Measurements from ENCODE around the gene INS. TPM values are rescaled to one million over a fixed set of nuclear protein-coding genes. Genes with fewer than 3 reads are reported as not detected.

The INS gene
- total RNA-seq, 6 donors from 2014 or later: 0.67 TPM; not detected in 5

DNA sequence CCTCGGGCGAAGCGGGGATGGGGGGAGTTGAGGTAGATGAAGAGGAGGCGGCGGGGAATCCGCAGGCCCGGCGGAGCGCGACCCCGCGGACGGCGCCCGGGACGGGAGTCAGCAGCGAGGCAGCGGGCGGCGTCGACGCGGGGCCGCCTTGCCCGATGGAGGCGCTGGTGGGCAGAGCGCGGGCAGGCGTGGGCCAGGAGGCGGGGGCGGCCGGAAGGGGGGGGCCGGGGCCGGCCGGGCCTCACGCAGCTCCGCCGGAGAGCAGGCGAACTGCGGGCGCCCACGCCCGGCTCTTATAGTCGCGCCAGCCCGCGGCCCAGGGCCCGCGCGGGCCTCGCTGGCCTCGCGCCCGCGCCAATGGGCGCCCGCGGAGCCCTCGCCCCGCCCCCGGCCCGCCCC is 21.9 kb downstream of the INS start, which contains the start of gene IGF2:
TSS of gene IGF2 (minus strand) at position 267 of the 399 bp plus-strand sequence. CDS start 3,866 bp downstream, outside the sequence.
- peak within 1 kb of the TSS; percentile 7 to 40 (median 32) for H3K4me3 ChIP-seq
- DNase-seq (peak in 1 of 2 donors; percentile 84), ATAC-seq (ENCODE audit: low FRiP score in 2 of 2) (peak in 1 of 2 donors; percentile 9)
- no peak for TF ChIP-seq POLR2AphosphoS5 (IDR thresholded peaks at IDR 0.05)
- TF ChIP-seq, protein P1, sequence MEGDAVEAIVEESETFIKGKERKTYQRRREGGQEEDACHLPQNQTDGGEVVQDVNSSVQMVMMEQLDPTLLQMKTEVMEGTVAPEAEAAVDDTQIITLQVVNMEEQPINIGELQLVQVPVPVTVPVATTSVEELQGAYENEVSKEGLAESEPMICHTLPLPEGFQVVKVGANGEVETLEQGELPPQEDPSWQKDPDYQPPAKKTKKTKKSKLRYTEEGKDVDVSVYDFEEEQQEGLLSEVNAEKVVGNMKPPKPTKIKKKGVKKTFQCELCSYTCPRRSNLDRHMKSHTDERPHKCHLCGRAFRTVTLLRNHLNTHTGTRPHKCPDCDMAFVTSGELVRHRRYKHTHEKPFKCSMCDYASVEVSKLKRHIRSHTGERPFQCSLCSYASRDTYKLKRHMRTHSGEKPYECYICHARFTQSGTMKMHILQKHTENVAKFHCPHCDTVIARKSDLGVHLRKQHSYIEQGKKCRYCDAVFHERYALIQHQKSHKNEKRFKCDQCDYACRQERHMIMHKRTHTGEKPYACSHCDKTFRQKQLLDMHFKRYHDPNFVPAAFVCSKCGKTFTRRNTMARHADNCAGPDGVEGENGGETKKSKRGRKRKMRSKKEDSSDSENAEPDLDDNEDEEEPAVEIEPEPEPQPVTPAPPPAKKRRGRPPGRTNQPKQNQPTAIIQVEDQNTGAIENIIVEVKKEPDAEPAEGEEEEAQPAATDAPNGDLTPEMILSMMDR (IDR thresholded peaks at IDR 0.05): peak in 1 of 6 experiments; percentile 8
- 7% methylated on average over 18 of the region's 62 CpGs; no CpG with 5 or more reads in 1 of the 2 donors for WGBS, 2 donors
- peaks cover 29 to 52% (median 37%) of the 10 kb centered on the region in 4 donors for H3K4me1 ChIP-seq
- H3K27ac ChIP-seq: no peak within 1 kb of the TSS
- H3K9me3 ChIP-seq: no peaks in the 10 kb centered on the region
- H3K27me3 ChIP-seq: peaks cover 3 to 60% (median 49%) of the 10 kb centered on the region in 4 donors
- no peaks in the 10 kb centered on the region for H3K36me3 ChIP-seq

DNA sequence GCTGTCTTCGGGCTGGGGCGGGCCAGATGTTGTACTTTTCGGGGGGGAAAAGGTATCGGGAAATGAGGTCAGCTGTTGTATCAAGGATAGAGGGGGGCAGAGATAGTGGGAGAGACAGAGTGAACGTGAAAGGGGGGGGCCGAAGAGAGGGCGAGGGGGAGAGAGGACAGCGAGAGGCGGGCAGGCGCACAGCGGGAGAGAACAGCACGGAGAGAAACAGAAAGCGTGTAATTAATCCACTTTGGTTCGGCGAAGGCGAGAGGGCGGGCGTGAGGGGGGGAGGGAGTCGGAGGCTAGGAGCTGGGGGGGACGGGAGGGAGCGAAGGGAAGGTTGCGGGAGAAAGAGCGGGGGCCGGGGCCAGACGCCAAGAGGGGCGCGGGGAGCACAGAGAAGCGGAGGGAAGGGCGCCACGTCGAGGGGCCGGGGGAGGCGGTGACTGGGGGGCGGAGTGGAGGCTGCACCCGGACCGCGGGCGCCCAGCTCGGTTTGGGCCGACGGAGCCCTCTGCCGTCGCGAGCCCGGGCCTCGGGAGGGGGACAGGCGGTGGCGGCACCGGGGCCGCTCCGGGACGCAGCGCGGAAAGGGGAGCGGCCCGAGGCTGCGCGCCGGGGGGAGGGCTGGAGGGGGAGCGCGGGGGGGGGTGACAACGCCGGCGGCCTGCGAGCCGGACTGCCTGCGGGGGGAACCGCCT is 22.4 kb downstream of the INS start:
- Histone ChIP-seq H3K9me3 (no peaks in the 10 kb centered on the region), H3K4me3 (peak overlapping the region; percentile 7 to 40 (median 32)), H3K4me1 (peaks cover 23 to 47% (median 31%) of the 10 kb centered on the region in 4 donors), H3K27me3 (peaks cover 3 to 57% (median 44%) of the 10 kb centered on the region in 4 donors), H3K27ac (no peak overlapping the region), H3K36me3 (no peaks in the 10 kb centered on the region)
- 1 to 4% methylated on average over 15 to 20 of the region's 68 CpGs for whole genome bisulfite sequencing, 2 donors
- TF ChIP-seq EP300 (IDR thresholded peaks at IDR 0.05) (no peak), POLR2A (IDR thresholded peaks at IDR 0.05) (no peak), POLR2AphosphoS5 (IDR thresholded peaks at IDR 0.05) (no peak)
- TF ChIP-seq, protein P1 (IDR thresholded peaks at IDR 0.05): no peak
- peak in 1 of 2 donors; percentile 17 for DNase-seq
- ATAC-seq (ENCODE audit: low FRiP score in 2 of 2): peak in 1 of 2 donors; percentile 3

DNA sequence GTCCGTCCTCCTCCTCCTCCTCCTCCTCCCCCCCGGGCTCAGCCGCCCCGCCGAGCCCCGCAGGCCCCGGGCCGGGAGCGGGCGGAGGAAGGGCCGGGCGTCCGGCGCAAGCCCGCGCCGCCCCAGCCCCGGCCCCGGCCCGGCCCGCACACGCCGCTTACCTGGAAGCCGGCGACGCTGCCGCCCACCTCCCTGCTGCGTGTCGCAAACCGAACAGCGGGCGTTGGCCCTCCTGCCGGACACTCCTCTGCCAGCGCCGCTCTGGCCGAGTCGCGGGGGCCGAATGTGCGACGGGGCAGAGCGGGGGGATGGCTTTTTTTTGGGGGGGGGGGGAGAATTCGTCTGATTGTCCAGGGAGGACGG is 23.0 kb downstream of the INS start:
- H3K4me3 ChIP-seq: peak overlapping the region in 3 of 4 donors; percentile 29 to 40 (median 36)
- TF ChIP-seq POLR2AphosphoS5 (IDR thresholded peaks at IDR 0.05) (no peak), EP300 (IDR thresholded peaks at IDR 0.05) (no peak), POLR2A (IDR thresholded peaks at IDR 0.05) (no peak)
- TF ChIP-seq, protein P1 (IDR thresholded peaks at IDR 0.05): no peak
- no peaks in the 10 kb centered on the region for H3K9me3 ChIP-seq
- DNase-seq (no peak), ATAC-seq (ENCODE audit: low FRiP score in 2 of 2) (peak in 1 of 2 donors; percentile 2)
- H3K4me1 ChIP-seq: peaks cover 19 to 45% (median 31%) of the 10 kb centered on the region in 4 donors
- peaks cover 3 to 55% (median 40%) of the 10 kb centered on the region in 4 donors for H3K27me3 ChIP-seq
- no peak overlapping the region for H3K27ac ChIP-seq
- H3K36me3 ChIP-seq: no peaks in the 10 kb centered on the region
- WGBS, 2 donors: 0 to 4% methylated on average over 4 to 10 of the region's 44 CpGs

DNA sequence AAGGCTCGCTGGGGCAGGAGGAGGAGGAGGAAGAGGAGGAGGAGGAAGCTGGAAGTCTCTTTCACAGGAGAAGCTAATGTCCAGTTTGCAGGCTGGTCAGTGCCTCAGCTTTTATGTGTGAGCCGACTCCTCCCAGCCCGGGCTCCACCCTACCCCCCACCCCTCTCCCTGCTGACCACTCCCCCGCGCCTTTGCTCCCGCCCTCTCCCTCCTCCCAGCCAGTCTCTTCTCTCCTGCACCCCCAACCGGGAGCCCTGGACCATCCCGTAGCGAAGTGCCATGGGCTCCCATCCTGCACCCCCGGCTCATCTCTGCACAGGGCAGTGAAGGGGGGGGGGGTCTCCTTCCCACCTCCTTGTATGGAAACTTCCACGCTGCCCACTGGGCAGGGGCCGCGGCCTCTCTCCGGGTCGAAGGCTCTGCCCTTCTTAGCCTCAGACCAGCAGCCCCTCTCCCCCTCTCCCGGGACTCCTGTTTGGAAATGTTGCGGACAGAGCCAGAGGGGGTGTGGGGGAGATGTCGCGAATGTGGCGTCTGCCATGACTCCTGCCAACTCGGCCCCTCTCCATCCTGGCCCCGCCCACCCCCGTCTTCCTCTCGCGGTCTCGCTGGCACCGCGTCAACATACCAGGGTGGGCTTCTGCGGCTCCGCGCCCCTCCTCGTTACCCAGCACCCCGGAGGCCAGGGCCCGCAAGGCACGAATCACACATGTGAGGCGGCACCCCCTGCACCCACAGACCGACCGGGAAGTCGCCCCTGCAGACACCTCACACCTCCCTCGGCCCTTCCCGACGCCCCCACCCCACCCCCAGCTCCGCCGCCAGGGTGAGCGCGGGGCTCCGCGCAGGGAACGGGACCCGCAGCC is 23.6 kb downstream of the INS start:
- DNase-seq: peak; percentile 41 to 84
- WGBS, 2 donors: 0 to 5% methylated on average over 18 to 45 of the region's 50 CpGs

More for the DNA sequence above, 23.6 kb downstream of the INS start:
- H3K9me3 ChIP-seq: no peaks in the 10 kb centered on the region
- no peaks in the 10 kb centered on the region for H3K36me3 ChIP-seq
- H3K27me3 ChIP-seq: peaks cover 3 to 55% (median 38%) of the 10 kb centered on the region in 4 donors
- H3K4me3 ChIP-seq: peak overlapping the region in 3 of 4 donors; percentile 29 to 40 (median 36)
- TF ChIP-seq POLR2AphosphoS5 (IDR thresholded peaks at IDR 0.05) (no peak), EP300 (IDR thresholded peaks at IDR 0.05) (no peak), POLR2A (IDR thresholded peaks at IDR 0.05) (no peak)
- TF ChIP-seq, protein P1 (IDR thresholded peaks at IDR 0.05): no peak
- no peak overlapping the region for H3K27ac ChIP-seq
- peaks cover 19 to 45% (median 31%) of the 10 kb centered on the region in 4 donors for H3K4me1 ChIP-seq
- peak; percentile 13 to 72 for ATAC-seq (ENCODE audit: low FRiP score in 2 of 2)

Data from upper lobe of left lung (tissue), 6 donors.